Measurements from ENCODE around the gene CELF5. TPM values are rescaled to one million over a fixed set of nuclear protein-coding genes. Genes with fewer than 3 reads are reported as not detected.

The CELF5 gene
- total RNA-seq, 4 donors from 2014 or later, result 0.28 to 0.73 TPM; not detected in 2

DNA sequence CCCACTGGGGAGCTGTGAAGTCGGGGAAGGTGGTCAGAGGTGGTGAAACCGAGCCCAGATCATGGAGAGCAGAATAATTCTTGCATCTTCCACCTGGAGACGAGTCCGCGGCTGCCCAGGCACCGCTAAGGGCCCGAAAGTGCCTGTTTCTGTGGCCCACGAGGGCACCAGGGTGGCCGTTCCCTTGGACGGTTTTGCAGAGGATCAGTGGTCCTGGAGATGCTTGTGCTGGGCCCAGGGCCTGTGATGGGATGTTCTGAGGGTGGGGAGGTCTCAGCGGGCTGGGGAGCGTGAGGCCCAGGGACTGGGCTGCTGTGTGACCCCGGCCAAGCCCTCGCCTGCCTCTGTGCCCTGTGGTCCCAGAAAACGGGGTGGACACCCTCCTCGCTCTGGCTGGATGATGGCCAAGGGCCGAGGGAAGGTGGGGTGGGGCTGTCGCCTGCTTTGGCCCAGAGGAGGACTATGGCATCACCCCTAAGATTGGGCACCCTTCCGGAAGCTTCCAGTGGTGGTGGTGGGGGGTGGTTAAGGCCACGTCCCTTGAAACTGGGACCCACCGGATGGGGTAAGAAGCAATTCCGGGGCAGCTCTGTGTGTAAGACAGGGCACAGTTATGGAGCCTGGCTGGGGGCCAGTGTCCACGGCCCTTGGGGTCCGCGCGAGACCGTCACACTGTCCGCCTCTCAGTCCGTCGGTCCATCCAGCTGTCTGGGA is 90.7 kb downstream of the CELF5 start:
- H3K27ac ChIP-seq, result no peak overlapping the region
- no peaks in the 10 kb centered on the region for H3K36me3 ChIP-seq
- intact Hi-C loops (cut with DNase I; ENCODE audit: low total_unique reads), result no loop called here
- DNase-seq, result no peak
- no peak for TF ChIP-seq POLR2A (IDR thresholded peaks at IDR 0.05)
- TF ChIP-seq CTCF (IDR thresholded peaks at IDR 0.05), result no peak
- H3K9me3 ChIP-seq, result no peaks in the 10 kb centered on the region
- H3K4me3 ChIP-seq, result no peak overlapping the region
- H3K27me3 ChIP-seq, result peaks cover 8 to 14% of the 10 kb centered on the region in 2 donors
- no peaks in the 10 kb centered on the region for H3K4me1 ChIP-seq

DNA sequence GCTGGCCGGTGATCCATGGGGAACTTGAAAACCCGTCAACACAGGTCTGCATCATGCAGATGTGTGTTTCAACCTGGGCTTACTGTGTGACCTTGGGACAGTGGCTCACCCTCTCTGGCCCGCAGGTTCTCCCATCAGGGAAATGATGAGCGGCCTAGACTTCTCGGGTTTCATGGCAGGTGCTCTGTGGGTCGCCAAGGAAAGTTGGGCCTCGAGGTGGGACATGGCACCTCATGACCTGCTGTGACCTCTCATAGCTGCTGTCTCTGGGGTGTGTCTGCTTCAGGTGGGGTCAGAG is 91.2 kb downstream of the CELF5 start:
- no peaks in the 10 kb centered on the region for H3K4me1 ChIP-seq
- no peak for TF ChIP-seq POLR2A (IDR thresholded peaks at IDR 0.05)
- TF ChIP-seq CTCF (IDR thresholded peaks at IDR 0.05), result no peak
- no peak for DNase-seq
- intact Hi-C loops (cut with DNase I; ENCODE audit: low total_unique reads), result no loop called here
- no peaks in the 10 kb centered on the region for H3K9me3 ChIP-seq
- no peak overlapping the region for H3K4me3 ChIP-seq
- no peak overlapping the region for H3K27ac ChIP-seq
- H3K36me3 ChIP-seq, result no peaks in the 10 kb centered on the region
- H3K27me3 ChIP-seq, result peaks cover 8 to 14% of the 10 kb centered on the region in 2 donors

DNA sequence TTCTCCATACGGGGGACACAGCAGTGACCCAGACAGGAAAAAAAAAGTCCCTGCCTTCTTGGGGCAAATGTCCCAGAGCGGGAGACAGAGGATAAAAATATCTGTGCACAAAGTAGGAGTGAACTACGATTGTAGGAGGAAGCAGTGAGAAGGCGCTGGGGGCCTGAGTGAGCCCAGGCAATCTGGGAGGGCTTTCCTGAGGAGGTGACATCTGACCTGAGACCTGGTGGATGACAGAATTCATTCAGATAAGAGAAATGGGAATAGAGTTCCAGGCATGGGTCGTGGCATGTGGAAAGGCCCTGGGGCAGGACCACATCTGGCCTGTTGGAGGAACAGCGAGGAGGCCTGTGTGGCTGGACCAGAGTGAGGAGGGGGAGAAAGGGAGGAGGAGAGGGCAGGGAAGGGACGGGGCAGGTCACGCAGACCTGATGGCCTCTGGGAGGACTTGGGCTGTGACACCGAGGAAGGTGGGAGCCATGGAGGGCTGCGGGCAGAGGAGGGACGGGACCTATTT is 91.7 kb downstream of the CELF5 start:
- no peaks in the 10 kb centered on the region for H3K36me3 ChIP-seq
- intact Hi-C loops (cut with DNase I; ENCODE audit: low total_unique reads), result no loop called here
- peaks cover 8 to 14% of the 10 kb centered on the region in 2 donors for H3K27me3 ChIP-seq
- no peak overlapping the region for H3K27ac ChIP-seq
- DNase-seq, result no peak
- H3K4me1 ChIP-seq, result no peaks in the 10 kb centered on the region
- TF ChIP-seq CTCF (IDR thresholded peaks at IDR 0.05) (no peak), POLR2A (IDR thresholded peaks at IDR 0.05) (no peak)
- no peak overlapping the region for H3K4me3 ChIP-seq
- H3K9me3 ChIP-seq, result no peaks in the 10 kb centered on the region

DNA sequence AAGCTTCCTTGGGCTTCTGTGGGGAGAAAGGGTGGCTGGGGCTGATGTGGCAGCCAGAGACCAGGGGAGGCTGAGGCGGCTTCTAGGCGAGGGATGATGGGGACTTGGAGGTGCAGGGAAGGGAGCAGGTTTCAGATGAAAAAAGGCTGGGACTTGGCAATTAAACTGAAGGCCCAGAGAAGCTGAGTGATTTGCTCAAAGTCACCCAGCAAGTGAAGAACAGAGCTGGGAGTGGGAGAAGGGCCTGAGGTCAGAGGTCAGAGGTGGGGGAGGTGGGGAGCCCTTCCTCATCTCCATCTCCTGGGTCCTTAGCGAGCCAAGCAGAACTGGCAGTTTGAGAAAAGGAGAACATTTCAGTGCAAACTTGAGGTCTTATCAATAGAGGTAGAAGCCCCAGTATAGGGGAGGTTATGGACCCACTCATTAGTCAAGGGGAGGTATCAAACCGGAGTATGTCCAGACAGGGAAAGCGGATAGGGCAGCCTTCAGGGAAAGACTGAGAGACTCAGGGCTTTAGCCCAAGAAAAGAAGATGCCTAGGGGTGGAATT is 92.3 kb downstream of the CELF5 start:
- DNase-seq, result no peak
- Histone ChIP-seq H3K36me3 (no peaks in the 10 kb centered on the region), H3K4me1 (no peaks in the 10 kb centered on the region), H3K9me3 (no peaks in the 10 kb centered on the region), H3K27me3 (peaks cover 8 to 14% of the 10 kb centered on the region in 2 donors), H3K4me3 (no peak overlapping the region), H3K27ac (no peak overlapping the region)
- intact Hi-C loops (cut with DNase I; ENCODE audit: low total_unique reads), result no loop called here
- no peak for TF ChIP-seq CTCF (IDR thresholded peaks at IDR 0.05)
- no peak for TF ChIP-seq POLR2A (IDR thresholded peaks at IDR 0.05)

- intact Hi-C loops (cut with DNase I; ENCODE audit: low total_unique reads), result no loop called here
- H3K4me1 ChIP-seq, result no peaks in the 10 kb centered on the region
- DNase-seq, result no peak
- TF ChIP-seq CTCF (IDR thresholded peaks at IDR 0.05) (no peak), POLR2A (IDR thresholded peaks at IDR 0.05) (no peak)
- no peaks in the 10 kb centered on the region for H3K36me3 ChIP-seq
- no peak overlapping the region for H3K4me3 ChIP-seq
- H3K27ac ChIP-seq, result no peak overlapping the region
- H3K9me3 ChIP-seq, result no peaks in the 10 kb centered on the region
- no peaks in the 10 kb centered on the region for H3K27me3 ChIP-seq
These were observed 95.3 kb downstream of the CELF5 start for GRCh38 chr19:3319643-3320353.
